ENCODE data around the gene KAT5.
"Not testable (repeated sequence)": the region's sequence is repeated elsewhere in the genome, so short reads cannot be mapped to it uniquely, and the experiment has no call there.

KAT5 gene
- 33.5 to 60.1 (median 44.3) reads per million in 17 experiments for total RNA-seq

DNA sequence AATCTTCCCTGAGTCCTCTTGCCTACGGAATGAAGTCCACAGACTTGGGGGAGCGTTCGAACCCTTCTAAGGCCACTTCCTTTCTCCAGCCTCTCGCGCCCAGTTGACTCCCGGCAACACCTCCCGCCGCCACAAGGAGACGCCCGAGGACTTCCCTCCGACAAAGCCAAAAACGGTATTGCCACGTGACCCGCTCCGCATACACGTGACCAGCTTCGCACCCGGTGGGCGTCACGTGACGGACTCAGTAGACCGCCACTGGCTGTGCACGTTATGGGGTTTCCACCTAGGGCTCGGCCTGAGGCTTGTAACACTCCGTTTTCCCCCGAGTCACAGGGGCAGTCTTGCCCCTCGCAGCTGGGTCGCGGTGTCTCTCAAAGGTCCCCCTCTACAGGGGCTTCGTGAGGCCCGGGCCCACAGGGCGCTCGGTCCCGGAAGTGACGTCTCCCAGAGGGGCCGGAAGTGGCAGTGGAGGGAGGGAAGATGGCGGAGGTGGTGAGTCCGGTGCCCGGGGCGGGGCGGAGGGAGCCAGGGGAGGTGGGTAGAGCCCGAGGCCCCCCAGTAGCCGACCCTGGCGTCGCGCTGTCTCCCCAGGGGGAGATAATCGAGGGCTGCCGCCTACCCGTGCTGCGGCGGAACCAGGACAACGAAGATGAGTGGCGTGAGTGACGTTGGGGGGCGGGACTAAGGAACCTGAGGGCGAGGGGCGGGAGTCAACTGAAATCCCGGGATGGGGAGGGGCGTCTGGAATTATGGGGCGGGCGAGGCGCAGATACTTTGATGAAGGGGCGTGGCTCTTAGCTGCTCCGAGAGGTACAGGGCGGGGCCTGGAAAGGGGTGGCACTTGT, at the start of gene KAT5:
Gene KAT5, plus strand, starts transcription at position 468 of the 848 bp plus-strand sequence. Its CDS starts 16 bp downstream, at position 484.
- DNase-seq: peak; percentile 99

DNA sequence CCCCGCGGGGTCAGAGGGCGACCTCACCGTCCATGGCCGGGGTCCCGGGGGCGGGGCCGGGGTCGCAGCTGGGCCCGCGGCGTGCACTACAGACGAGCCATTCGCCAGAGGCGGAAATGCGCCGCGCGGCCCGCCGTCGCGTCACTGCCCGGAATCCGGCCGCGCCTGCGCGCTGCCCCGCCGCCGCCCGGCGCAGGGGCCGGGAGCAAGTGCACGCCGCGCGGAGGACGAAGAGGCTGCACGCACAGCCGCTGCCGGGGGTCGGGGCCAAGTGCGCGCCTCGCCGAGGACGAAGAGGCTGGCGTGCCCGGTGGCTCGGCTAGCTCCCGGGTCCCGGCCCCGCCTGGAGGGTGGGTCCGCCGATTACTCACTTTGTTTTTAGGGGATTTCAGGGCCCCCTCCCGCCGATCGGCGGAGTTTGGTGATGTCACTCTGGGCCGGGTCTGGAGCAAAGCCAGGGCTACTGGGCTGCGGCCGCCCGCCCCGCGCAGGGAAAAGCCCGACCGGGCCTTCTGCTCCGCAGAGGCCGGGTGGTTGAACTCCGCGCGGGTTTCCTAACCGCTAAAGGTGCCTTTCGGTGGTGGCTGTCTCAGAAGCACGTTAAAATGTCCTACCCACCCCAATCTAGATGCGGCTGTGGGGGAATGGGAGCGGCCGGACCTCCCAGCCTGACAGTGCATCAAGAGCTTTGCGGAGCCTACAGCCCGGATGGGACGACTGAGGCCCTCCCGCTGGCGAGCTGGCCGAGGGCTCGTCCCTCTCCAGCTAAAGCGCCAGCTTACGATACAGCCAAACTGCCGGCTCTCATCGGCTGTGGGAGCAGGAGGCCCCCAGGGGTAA, 49.0 kb upstream of the KAT5 start, which contains the start of gene RELA:
Gene RELA, minus strand, starts transcription at position 118 of the 840 bp plus-strand sequence. Its CDS starts 84 bp downstream, at position 34.
- DNase-seq: peak; percentile 92 to 97 (median 95)

DNA sequence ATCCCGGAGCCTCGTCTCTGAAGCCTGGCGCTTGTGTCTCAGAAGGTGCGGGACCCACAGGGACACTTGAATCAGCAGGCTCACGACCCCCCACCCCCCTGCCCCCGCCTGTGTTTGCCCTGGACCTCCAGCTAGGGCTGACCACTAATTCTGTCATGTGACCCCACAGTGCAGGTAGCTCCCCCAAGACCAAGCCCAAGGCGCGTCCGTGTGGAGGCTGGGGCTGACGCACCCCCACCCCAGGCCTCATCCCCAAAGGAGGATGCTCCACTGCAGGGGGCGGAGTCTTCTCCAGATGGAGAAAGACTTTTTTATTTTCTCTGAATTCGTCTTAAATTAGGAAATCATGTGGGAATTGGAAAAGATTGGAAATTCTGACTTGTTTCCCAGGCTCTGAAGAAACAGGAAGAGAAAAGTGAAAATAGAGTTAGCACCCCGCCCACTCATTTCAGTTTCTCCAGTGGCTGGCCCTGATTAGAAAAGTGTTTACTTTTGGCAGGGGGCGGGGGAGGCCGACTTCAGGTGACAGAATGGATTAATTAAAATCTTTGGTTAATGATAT, 48.3 kb upstream of the KAT5 start:
- DNase-seq: peak; percentile 54 to 80 (median 76)

DNA sequence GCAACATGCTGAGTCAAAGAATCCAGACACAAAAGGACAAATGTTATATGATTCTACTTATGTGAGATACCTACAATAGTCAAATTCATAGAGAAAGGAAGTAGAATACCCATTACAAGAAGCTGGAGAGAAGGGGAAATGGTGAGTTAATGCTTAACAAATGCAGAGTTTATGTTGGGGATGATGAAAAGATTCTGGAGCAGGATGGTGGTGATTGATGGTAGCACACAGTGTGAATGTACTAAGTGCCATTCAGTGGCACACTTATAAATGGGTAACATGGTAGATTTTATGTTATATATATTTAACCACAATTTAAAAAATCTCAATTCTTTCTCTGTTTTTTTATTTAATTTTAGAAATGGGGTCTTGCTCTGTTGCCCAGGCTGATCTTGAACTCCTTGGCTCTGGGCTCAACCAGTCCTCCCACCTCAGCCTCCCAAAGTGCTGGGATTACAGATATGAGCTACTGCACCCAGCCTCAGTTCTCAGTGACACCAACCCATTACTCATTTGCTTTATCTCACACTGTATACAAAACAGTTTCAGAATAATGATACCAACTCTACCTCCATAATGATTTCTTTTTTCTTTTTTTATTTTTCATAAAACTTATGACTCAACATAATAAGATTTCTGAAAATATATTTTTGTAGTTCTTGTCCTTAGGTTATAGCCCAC, 39.7 kb upstream of the KAT5 start:
- DNase-seq: peak in 1 of 4 experiments; percentile 19

DNA sequence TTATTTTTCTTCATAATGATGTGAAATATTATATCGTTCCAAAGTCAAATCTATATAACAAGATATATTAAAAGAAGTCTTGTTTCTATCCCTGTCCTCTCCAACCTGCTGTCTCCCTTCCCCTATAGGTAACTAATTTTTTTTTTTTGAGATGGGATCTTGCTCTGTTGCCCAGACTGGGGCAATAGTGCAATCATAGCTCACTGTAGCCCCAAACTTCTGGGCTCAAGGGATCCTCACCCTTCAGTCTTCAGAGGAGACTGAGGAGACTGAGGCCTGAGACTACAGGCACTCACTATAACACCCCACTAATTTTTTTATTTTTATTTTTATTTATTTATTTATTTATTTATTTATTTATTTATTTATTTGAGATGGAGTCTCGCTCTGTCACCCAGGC, 39.1 kb upstream of the KAT5 start:
- no peak for DNase-seq

DNA sequence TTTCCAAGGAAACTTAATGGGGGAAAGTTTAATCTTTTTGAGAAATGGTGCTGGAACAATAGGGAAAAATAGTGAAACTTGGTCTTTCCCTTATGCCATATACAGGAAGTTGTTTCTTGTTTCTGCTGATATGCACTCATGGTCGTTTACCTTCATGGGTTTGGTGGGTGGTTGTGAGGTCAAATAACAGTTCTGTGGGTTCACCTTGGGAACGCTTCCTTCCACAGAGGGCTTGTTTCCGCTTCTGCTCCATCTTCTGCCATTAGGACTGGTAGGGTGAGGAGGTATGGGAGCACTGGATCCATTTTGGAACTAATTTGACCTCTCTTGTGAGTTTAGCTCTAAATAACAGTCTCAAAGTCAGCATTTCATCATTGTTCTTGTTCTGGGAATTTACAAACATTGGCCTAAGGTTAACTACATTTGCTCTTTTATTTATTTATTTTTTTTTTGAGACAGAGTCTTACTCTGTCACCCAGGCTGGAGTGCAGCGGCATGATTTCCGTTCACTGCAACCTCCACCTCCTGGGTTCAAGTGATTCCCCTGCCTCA, 31.8 kb upstream of the KAT5 start:
- DNase-seq: no peak

DNA sequence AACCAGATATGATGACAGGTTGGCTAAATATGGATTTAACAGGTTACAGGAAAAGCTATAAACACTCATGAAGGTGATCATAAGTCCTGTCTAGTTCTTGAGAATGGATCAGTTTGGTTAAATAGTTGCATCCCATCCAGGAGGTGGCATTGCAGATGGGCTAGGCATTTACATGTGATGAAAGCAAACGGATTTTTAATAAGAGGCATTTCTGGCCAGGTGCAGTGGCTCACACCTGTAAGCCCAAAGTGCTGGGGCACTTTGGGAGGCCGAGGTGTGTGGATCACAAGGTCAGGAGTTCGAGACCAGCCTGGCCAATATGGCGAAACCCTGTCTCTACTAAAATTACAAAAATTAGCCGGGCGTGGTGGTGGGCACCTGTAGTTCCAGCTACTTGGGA, 28.6 kb upstream of the KAT5 start:
- DNase-seq: not testable (repeated sequence)

DNA sequence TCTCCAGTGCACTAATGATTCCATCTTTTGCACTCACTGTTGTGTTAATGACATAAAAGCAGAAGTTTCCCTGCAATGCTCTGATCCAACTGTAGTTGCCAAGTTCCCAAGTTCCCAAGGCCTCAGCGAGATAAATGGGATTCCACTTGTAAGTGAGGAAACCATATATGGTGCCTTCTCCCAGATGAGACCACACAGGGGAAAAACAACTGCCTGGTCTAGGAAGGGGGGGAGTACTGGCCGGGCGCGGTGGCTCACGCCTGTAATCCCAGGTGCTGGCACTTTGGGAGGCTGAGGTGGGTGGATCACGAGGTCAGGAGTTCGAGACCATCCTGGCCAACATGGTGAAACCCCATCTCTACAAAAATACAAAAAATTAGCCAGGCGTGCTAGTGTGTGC, 26.1 kb upstream of the KAT5 start:
- no peak for DNase-seq

DNA sequence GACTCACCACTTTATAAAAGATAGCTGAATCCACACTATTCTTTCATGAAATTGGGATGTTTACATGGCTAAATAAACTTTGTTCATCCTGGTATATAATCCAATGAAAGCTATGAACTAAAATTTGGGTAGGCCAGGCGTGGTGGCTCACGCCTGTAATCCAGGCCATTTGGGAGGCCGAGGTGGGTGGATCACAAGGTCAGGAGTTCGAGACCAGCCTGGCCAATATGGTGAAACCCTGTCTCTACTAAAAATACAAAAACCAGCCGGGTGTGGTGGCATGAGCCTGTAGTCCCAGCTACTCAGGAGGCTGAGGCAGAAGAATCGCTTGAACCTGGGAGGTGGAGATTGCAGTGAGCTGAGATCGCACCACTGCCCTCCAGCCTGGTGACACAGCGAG, 20.2 kb upstream of the KAT5 start:
- DNase-seq: not testable (repeated sequence)

DNA sequence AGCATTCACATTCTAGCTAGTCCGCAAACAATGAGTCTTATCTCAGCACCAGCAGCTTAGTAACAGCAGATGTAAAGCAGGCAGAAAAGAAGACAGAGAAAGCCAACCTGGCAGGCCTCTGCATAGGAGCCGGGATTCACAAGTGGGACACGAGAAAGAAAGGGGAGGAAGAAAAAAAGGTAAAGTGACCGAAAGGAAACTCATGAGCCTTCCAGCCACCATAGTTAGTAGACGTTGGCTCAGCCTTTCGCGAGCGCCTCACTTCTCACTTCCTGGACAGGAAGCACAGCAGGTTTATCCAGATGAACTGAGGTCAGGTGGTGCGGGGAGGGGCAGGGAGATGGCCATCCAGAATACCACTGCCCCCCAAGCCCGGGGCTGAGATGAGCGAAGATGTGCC, 19.7 kb upstream of the KAT5 start:
- no peak for DNase-seq

DNA sequence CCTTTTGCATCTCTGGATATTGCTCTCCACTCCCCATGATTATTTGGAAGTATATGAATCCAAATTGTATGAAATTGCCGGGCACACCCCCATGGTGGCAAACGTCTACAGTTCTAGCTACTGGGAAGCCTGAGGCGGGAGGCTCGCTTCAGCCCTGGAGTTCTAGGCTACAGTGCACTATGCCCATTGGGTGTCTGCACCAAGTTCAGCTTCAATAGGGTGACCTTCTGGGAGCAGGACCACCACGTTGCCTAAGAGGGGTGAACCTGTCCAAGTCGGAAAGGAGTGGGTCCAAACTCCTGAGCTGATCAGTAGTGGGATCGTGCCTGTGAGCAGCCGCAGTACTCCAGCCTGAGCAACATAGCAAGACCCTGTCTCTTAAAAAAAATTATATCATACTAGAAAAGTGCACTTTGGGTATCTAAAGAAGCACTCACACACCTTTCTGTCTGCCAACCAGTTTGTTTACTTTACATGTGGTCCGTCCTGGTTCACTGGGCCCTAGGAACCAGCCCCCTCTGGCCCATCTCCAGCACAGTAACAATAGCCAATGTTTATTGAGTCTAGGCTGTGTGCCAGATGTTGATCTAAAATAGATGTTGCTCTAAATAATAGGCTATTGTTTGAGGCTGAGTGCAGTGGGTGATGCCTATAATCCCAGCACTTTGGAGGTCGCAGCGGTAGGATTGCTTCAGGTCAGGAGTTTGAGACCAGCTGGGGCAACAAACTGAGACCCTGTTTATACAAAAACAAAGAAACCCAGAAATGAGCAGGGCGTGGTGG, 16.4 kb upstream of the KAT5 start:
- DNase-seq: no peak

DNA sequence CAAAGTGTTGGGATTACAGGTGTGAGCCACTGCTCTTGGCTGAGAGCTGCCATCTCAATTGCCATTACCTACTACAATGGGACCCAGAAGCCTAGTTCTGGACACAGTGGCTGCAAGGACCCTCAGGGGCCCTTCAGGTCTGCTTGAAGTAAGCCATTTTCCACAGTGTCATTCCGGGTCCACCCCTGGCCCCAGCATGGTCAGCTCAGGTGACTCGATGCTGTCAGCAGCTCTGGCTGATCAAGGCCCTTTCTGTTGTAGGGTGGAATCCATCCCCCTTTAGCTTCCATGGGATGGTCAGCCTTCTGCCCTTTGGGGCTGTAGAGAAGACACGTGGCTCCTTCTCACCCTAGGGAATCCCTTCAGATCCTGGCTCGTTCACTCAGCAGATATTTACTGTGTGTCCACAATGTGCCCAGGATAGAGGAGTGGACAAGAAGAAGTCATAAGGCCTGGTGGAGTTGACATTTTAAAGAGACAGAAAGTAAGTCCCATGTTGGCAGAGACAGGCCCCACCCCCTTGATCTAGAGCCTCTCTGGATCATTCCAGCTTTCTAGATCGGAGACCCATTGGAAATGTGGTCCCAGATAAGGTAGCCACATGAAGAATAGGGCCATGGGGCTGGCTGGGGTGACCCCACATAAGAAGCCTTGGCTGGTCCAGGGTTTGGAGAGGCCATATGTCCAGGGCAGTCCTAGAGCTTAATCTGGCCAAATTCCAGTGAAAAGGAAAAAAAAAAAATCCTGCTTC, 15.1 kb upstream of the KAT5 start:
- no peak for DNase-seq

DNA sequence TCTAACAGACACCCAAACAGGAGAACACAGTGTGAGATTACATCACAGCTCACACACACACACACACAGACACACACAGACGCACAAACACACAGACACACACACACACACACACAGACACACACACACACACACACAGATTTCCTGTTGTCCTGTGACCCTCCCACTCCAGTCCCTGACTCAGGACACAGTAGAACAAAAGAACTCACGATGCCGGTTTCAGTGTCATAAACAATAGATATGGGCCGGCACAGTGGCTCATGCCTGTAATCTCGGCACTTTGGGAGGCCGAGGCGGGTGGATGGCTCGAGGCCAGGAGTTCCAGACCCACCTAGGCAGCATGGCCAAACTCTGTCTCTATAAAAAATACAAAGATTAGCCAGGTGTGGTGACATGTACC, 13.8 kb upstream of the KAT5 start:
- DNase-seq: no peak

DNA sequence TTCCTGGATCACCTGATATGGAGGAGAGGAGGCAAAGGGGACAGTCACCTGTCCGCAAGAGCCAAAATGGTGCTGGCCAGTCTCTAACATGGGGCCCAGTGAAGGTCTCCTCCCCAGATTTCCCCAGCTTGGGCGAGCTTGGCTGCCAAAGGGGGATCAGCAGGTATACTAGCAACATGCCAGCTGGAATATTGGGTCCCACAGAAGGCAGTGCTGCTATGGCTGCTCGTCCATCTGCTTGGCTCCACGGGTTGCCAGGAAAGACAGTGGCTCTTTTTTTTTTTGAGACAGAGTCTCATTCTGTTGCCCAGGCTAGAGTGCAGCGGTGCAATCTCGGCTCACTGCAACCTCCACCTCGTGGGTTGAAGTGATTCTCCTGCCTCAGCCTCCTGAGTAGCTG, 12.7 kb upstream of the KAT5 start:
- no peak for DNase-seq

DNA sequence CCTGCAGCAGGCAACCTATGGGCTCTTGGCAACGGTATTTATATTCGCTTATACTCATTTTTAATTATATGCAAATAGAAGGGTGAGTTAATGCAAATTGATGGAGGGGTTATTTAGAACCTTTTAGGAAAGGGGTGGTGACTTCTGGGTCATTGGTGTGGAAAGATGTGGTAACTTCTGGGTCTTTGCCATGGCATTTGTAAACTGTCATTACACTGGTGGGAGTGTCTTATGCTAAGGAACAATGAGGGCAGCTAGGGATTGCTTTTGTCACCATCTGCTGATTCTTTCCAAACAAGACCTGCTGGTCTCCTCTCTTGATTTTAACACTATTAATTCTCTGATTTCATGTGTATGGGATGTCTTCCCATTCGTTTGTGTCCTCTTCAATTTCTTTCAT, 11.7 kb upstream of the KAT5 start:
- DNase-seq: peak; percentile 23 to 71 (median 48)

DNA sequence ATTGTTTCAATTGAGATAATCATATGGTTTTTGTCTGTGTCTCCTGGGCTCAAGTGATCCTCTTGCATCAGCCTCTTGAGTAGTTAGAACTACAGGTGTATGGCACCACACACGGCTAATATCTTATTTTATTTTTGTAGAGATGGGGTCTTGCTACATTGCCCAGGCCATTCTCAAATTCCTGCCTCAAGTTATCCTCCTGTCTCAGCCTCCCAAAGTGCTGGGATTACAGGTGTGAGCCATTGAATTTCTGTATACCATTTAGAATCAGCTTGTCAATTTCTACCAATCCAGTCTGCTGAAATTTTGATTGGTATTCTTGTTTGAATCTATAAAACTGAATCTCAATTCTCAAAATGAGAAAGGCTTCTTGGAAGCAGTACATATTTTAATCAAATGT, 10.4 kb upstream of the KAT5 start:
- no peak for DNase-seq

DNA sequence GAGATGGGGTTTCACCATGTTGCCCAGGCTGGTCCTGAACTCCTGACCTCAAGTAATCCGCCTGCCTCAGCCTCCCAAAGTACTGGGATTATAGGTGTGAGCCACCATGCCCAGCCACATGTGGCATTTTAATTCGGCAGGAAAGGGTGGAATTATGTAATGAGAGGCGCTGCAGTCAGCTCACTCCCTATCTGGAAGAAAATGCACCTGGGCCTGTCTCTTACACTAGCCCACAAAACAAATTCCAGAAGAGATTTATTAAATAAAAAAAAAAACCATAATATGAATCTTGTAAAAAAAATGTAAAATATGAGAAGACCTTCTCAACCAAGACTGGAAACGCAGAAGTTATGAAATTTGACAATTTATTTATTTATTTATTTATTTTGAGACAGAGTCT, 8.2 kb upstream of the KAT5 start:
- DNase-seq: no peak

DNA sequence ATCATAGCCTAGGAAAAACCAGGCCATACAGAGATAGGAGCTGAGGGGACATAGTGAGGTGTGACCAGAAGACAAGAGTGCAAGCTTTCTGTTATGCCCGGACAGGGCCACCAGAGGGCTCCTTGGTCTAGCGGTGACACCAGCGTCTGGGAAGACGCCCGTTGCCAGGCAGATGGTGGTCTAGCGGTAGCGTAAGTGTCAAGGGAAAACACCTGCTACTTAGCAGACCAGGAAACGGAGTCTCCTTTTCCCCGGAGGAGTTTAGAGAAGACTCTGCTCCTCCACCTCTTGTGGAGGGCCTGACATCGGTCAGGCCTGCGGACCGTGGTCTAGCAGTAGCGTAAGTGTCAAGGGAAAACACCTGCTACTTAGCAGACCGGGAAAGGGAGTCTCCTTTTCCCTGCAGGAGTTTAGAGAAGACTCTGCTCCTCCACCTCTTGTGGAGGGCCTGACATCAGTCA, 5.7 kb upstream of the KAT5 start:
- DNase-seq: peak; percentile 47 to 66 (median 52)

DNA sequence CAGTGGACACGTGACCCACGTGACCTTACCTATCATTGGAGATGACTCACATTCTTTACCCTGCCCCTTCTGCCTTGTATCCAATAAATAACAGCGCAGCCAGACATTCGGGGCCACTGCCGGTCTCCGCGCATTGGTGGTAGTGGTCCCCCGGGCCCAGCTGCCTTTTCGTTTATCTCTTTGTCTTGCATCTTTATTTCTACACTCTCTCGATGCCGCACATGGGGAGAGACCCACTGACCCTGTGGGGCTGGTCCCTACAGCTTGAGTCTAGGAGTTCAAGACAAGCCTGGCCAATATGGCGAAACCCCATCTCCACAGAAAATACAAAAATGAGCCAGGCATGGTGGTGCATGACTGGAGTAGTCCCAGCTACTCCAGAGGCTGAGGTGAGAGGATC, 5.0 kb upstream of the KAT5 start:
- DNase-seq: not testable (repeated sequence)

DNA sequence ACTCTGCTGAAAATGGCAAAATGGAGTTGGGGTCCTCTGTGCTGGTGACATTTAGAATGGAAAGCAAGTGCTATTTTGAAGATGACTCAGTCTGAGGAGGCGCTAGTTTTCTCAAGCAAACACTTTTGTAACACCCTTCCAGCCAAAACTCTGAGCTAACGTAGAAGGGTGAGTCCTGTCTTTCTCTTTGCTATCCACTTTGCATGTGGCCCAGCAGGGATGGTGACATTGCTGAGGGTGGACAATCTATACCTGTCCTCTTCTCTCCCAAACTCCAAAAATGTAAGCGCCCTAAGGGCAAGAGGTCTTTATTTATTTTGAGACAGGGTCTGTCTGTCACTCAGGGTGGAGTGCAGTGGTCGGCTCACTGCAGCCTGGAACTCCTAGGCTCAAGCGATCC, 3.6 kb upstream of the KAT5 start:
- DNase-seq: peak in 1 of 4 experiments; percentile 13

All from suppressor macrophage (primary cell).